C1 segment of cervical spinal cord (tissue), 14 donors: ENCODE data around the gene TRIM15.
"Not testable (repeated sequence)": the region's sequence is repeated elsewhere in the genome, so short reads cannot be mapped to it uniquely, and the experiment has no call there.

Experiments
- DNase-seq, 14 donors: peaks; one replicate each; lab custom pipeline; 2025; lab: John Stamatoyannopoulos, UW

Gene TRIM15

DNA sequence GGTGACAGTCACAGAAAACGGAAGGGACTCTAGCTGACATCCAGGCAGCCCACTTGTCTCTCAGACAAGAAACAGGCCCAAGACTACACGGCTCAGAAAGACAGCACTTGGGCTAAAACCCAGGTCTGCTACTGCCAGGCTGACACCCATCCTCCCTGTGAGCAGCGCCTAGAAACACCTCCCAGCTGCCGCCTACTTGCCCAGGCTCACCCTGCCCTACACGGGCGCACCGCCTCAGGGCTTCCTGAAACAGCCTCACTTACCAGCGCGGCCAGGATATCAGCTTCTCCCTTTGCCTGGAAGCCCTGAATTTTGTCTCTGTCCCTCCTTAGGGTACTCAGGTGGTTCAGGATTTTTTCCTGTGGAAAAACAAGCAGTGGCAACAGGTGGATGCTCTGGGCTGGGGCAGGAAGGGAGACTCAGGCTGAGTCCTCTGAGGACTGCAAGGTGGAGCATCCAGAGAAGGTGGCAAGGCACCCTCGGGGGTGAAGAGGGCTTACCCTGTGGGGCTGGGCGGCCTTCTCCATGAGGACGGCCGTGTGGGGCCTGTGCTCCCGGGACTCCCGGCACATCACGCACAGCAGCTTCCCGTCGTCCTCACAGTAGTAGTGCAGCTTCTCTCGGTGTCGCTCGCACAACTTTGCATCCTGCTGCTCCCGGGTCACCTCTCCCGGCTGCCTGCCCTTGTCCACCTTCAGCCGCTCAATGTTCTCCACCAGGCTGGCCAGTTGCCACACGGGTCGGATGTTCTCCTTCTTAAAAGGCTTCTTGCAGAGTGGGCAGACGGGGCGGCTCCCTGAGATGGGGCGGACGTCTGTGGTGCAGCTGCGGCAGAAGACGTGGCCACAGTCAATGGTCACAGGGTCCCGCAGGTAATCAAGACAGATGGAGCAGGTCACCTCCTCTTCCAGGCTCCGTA is 35.1 kb downstream of the TRIM15 start:
- DNase-seq: no peak

DNA sequence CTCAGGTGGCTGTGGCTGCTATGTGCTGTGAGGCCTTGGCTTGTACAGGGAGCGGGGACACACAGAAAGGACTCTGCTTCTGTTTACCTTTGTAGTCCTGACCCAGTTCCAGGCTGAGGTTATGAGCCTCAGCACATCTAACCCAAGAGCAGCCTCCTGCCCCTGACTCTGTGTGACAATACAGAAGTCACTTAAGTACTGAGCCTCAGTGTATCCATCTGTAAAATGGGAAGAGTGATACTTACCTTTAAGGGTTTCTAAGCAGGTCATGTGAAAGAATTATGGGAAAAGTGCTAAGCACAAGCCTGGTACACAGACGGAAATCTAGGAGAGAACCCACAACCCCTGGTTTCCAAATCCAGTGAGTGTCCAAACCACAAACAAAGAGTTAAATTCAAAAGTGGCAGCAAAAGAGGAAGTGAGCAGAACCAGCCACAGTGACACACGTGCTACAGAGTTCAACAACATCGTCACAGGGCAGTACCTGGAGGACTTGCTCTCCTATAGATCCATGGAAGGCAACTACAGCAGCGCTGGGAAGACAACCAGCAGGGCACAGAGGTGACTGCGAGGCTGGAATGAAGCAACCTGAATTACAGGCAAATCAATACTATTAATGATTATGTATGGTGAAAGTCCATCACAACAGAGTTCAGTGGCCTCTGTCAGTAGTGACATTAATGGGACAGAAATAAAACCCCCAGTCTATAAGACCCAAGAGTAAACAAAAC is 37.4 kb downstream of the TRIM15 start:
- no peak for DNase-seq

- DNase-seq: no peak
Measured at GRCh38 chr6:30202366-30202765, 39.0 kb downstream of the TRIM15 start.

GRCh38 chr6:30204116-30204515 is 40.8 kb downstream of the TRIM15 start:
- no peak for DNase-seq

DNA sequence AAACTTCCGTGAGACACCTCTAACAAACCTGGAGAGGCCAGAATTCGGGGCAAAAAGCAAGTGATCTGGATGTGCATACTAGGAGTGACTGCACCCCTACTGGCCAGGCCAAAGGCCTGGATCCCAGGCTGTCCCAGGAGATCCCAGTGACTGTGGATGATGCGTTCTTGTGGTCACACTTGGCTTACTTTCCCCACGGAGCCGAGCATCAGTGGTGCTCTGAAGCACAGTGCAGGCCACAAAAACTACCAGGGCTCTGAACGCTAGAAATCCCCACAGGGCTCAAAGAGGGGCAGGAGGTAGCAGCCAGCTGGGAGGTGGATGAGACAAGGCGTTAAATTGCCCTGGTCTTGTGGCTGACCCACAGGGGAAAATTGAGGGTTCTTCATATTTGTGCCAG is 42.8 kb downstream of the TRIM15 start:
- DNase-seq: no peak

DNA sequence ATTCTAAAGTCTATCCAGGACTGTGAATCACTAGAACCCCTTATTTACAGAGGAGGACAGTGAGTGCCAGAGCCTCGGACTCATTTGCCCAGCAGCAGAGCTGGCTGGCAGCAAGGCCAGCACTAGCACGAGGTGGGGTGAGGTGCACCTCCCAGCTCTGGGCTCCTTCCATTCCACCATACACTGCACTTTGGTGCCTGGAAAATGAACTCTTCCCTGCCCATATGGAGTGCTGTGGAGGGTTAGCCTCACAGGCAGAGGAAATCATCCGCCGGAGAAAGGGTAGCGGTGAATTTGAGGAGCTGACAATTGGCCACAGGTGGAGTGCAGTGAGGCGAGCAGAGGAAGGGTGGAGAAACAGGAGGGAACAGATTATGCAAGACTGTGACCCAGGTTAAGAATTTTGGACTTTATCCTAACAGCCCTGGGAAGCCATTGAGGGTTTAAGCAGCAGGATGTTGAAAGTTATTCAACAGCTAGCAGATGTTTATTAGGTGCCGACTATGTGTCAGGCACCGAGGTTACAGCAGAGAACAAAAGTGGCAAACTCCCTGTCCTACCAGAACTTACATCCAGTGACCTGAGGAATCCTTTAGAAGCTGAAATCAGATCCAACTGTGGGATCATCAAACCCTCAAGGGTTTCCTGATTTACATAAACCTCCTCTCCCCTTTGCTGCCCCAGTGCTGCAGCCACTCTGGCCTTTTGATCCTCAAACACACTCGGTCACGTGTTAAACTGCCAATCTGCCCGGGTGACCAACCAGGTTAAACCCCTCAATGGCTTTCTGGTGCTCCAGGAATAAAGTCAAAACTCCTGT is 43.7 kb downstream of the TRIM15 start:
- DNase-seq: peak in 2 of 14 donors; percentile 6 to 30

DNA sequence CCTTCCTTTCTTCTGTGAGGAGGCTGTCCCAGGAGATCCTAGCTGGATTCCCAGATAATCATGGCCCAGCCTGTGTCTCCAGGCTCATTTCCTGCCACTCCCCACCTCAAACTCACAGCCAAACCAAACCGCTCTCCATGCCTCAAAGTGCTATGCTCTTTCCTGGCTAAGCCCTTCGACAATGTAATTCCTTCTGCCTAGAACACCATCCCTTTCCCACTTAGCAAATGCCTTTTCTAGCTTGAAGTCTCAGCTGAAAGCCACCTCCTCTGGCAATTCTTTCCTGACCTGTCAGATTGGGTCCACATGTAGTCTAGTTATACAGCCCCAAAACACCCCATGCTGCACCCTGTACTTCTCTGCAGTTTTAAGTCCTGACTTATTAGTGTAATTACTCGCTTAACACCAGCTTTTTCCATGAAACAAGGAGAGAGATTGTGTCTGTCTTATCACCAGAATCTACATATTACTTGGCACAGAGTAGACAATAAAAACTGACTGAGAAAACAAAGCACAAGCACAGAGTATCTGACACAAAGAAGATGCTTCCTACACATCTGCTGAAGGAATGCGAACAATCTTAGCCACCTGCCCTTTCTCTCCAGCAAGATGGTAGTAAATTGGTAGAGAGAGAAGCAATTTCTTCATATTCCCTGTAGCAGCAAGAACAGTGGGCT is 44.4 kb downstream of the TRIM15 start:
- DNase-seq: no peak

- DNase-seq: no peak
Measured at GRCh38 chr6:30211306-30211705, 48.0 kb downstream of the TRIM15 start.

- no peak for DNase-seq
Measured at GRCh38 chr6:30211899-30212298, 48.6 kb downstream of the TRIM15 start.

DNA sequence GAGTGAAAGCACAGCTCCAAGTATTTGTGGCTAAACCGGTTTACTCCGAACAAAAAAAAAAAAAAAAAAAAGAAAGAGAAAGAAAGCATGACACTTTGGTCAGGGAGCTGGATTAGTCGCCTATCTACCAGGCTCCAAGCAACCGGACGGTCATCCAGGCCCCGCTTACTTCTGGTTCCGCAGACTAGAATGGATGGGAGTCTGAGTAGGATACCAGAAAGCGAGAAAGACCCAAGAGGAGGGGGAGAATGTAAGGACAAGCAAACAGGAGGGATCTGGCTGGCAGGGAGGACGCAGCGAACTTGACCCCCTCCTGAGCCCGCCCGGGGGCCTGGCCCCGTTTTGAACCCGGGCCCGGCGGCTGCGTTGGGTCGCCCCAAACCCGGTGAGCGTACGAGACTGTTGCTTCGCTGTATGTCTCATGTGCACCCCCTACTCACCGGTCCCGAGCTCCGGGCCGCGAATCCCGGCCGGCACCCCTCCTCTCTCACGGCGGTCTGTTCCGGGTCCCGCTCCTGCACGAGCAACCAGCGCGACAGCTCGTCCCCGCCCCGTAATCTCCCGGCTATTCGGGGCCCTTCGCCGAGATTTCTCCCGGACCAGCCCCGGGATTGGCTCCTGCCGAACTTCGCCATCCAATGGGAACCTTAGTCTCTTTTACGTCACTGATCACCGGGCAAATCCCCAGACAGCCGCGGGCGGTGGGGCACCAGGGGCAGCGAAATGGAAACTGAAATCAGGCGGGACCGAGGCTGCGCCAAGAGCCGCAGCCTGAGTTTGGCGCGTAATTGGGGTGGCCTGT is 49.7 kb downstream of the TRIM15 start, which contains the start of gene TRIM26:
TSS of gene TRIM26 (minus strand) at position 542 of the 802 bp plus-strand sequence. CDS start 14,303 bp downstream, outside the sequence.
- peak; percentile 86 to 98 (median 96) for DNase-seq

DNA sequence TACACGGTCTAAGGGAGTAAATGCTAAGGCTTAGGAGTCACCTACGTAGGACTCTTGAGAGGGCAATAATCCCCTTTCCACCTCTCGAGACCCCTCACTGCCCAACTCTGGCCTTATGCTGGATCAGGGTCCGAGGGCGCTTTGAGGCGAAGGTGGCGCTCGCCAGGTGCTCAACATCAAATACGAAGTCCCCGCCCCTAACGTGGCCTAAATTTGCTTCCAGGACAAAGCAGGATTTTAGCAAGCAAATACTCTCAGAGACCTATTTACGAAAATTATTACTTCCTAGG is 50.3 kb downstream of the TRIM15 start:
- DNase-seq: peak in 1 of 14 donors; percentile 84

DNA sequence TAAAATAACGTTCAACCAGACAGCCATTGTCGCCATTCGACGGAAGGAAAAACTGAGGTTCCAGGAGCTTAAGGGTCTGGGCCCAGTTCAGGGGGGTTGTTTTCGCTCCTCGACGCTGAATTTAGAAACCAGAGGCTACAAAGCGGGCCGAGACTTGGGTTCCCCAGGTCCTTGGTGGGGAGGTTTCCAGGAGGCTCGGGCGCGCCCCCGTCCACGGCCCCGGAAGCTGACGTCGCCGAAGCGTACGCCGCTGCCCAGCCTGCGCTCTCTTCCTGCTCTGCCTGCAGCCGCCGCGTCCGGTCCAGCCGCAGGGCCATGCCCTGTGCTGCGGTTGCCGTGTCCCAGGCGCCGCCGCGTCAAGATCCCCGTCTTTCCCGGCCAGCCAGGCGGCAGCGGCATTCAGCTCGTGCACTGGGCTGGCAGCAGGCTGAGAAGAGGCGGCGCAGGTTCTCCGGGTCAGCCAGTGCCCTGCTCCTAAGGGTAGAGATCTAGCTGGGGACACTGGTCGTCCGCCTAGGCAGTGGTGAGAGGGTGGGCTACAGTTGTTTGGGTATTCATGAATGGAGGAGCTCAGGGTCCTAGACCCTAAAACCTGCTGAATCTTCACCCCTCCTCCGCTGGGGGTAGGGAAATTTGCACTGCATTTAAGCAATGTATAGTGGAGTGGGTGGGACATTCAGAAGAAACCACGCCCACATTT is 50.8 kb downstream of the TRIM15 start:
- DNase-seq: peak; percentile 24 to 84 (median 74)

DNA sequence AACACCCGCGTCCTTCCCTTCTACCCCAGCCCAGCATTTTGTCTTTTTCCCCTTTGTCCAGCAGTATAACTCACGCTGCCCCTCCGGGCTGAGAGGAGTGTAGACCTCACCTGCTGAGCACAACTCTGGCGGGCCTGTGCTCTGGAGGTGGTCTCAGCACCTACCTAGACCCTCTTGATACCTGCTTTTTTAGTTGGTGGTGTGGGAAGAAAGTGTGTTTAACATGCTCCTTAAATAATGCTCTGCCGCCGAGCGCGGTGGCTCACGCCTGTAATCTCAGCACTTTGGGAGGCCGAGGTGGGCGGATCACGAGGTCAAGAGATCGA is 51.3 kb downstream of the TRIM15 start:
- DNase-seq: peak in 1 of 14 donors; percentile 51

DNA sequence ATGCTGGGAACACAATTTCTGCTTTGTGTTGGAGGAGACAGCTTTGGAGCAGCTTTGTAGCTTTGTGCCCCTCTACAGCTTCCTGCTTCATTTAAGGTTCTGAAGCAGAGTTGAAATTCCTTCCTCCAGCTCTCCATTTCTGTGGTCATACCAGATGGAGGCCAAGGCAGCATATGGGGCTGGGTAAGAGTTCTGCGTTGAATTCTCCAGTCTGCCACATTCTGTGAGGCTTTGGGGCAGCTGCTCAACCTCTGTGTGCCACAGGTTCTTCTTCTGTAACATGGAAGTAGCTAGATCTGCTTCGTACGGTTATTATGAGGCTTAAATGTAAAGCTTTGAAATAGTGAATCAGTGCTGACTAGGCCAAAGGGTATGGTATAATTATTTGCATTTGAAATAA is 52.8 kb downstream of the TRIM15 start:
- no peak for DNase-seq

- peak in 8 of 14 donors; percentile 3 to 81 (median 14) for DNase-seq
Measured at GRCh38 chr6:30219244-30219643, 55.9 kb downstream of the TRIM15 start.

DNA sequence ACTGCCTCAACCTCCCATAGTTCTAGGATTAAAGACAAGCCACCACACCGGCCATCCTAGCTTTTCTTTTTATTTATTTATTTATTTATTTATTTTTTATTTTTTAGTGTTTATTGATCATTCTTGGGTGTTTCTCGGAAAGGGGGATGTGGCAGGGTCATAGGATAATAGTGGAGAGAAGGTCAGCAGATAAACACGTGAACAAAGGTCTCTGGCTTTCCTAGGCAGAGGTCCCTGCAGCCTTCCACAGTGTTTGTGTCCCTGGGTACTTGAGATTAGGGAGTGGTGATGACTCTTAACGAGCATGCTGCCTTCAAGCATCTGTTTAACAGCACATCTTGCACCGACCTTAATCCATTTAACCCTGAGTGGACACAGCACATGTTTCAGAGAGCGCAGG is 58.0 kb downstream of the TRIM15 start:
- not testable (repeated sequence) for DNase-seq

- DNase-seq: not testable (repeated sequence)
Measured at GRCh38 chr6:30221956-30222355, 58.6 kb downstream of the TRIM15 start.
